WTC11 (cell line): ENCODE data around the gene XKR8. TPM values are rescaled to one million over a fixed set of nuclear protein-coding genes. Genes with fewer than 3 reads are reported as not detected.

Experiments used
- ATAC-seq: fragments of 200-7000 bp; cut with Tn5 transposase; 2 replicates; pipeline ENCODE4 v1.10.0; 2021; ENCODE audit warnings: mild to moderate bottlenecking, moderate library complexity
- CTCF ChIA-PET: fragments of 300-600 bp; sonication (Branson Sonifier 250); formaldehyde crosslinking; loops from one replicate; lab custom pipeline; 2021; ENCODE audit warnings: antibody characterized with exemption; lab: Charles Lee
- POLR2A ChIA-PET: fragments of 350-600 bp; sonication (Branson Sonifier 250); formaldehyde crosslinking; loops from one replicate; lab custom pipeline; 2021; ENCODE audit warnings: antibody characterized with exemption; lab: Charles Lee
- DNase-seq: peaks from one replicate; pipeline ENCODE4 v3.0.0; 2021; ENCODE audit warnings: low spot score
- H3K27ac Mint-ChIP-seq: 2 replicates; pipeline ENCODE4 v1.8.0; 2021; ENCODE audit warnings: mixed read lengths
- H3K27me3 Mint-ChIP-seq: 2 replicates; pipeline ENCODE4 v1.8.0; 2021; ENCODE audit warnings: low read depth, mild to moderate bottlenecking, moderate library complexity, mixed read lengths
- H3K36me3 Mint-ChIP-seq: 2 replicates; pipeline ENCODE4 v1.8.0; 2021; ENCODE audit warnings: mixed read lengths
- H3K4me1 Mint-ChIP-seq: 2 replicates; pipeline ENCODE4 v1.8.0; 2022; ENCODE audit warnings: mixed read lengths
- H3K4me3 Mint-ChIP-seq: 2 replicates; pipeline ENCODE4 v1.8.0; 2021; ENCODE audit warnings: mild to moderate bottlenecking, moderate library complexity, mixed read lengths
- H3K9me3 Mint-ChIP-seq: 2 replicates; pipeline ENCODE4 v1.8.0; 2021; ENCODE audit warnings: mixed read lengths
- ELF4 ChIP-seq: sonication (generic); formaldehyde crosslinking; IDR thresholded peaks from 2 replicates; pipeline ENCODE4 v1.8.1; 2022; ENCODE audit warnings: low read depth, mild to moderate bottlenecking, moderate library complexity, missing genetic modification reagents
- FOXK1 ChIP-seq: sonication (generic); formaldehyde crosslinking; IDR thresholded peaks from 2 replicates; pipeline ENCODE4 v1.8.0; 2022; ENCODE audit warnings: mild to moderate bottlenecking, moderate library complexity, missing genetic modification reagents
- NFYB ChIP-seq: sonication (generic); formaldehyde crosslinking; conservative IDR thresholded peaks from 2 replicates; pipeline ENCODE4 v1.8.0; 2022; ENCODE audit warnings: low read depth, missing genetic modification reagents
- NR1H2 ChIP-seq: sonication (generic); formaldehyde crosslinking; IDR thresholded peaks from 2 replicates; pipeline ENCODE4 v1.9.0; 2021; ENCODE audit warnings: mild to moderate bottlenecking, moderate library complexity, missing genetic modification reagents
- NR3C1 ChIP-seq: sonication (generic); formaldehyde crosslinking; conservative IDR thresholded peaks from 2 replicates; pipeline ENCODE4 v1.8.1; 2023; ENCODE audit warnings: low read depth, mild to moderate bottlenecking, missing genetic modification reagents
- RELA ChIP-seq: sonication (generic); formaldehyde crosslinking; IDR thresholded peaks from 2 replicates; pipeline ENCODE4 v1.8.1; 2022; ENCODE audit warnings: missing genetic modification reagents, mild to moderate bottlenecking, borderline replicate concordance
- SMAD3 ChIP-seq: sonication (generic); formaldehyde crosslinking; IDR thresholded peaks from 2 replicates; pipeline ENCODE4 v1.8.0; 2022; ENCODE audit warnings: missing genetic modification reagents, mild to moderate bottlenecking, borderline replicate concordance
- ZNF263 ChIP-seq: sonication (generic); formaldehyde crosslinking; IDR thresholded peaks from 2 replicates; pipeline ENCODE4 v1.8.1; 2022; ENCODE audit warnings: low read depth, mild to moderate bottlenecking, moderate library complexity, missing genetic modification reagents
- ZNF416 ChIP-seq: fragments of 250-450 bp; sonication (Bioruptor Pico); IDR thresholded peaks from 2 replicates; pipeline ENCODE4 v1.9.0; 2021; ENCODE audit warnings: mild to moderate bottlenecking, inconsistent platforms
- total RNA-seq: library from RNA; stranded (reverse); gene quantifications from 3 replicates; pipeline ENCODE4 v1.2.3, GENCODE V29; 2021
- TF ChIP-seq, protein P1 (sequence below): sonication (generic); formaldehyde crosslinking; IDR thresholded peaks from 2 replicates; pipeline ENCODE4 v1.8.1; 2023; ENCODE audit warnings: mild to moderate bottlenecking, missing genetic modification reagents, moderate library complexity
- TF ChIP-seq, protein P2 (sequence below): fragments of 250-450 bp; sonication (Bioruptor Pico); IDR thresholded peaks from 2 replicates; pipeline ENCODE4 v1.8.0; 2021; ENCODE audit warnings: mild to moderate bottlenecking
- TF ChIP-seq, protein P3 (sequence below): sonication (generic); formaldehyde crosslinking; IDR thresholded peaks from 2 replicates; pipeline ENCODE4 v1.8.1; 2023; ENCODE audit warnings: mild to moderate bottlenecking, missing genetic modification reagents, borderline replicate concordance
- TF ChIP-seq, protein P4 (sequence below): sonication (generic); formaldehyde crosslinking; IDR thresholded peaks from 2 replicates; pipeline ENCODE4 v1.8.0; 2022; ENCODE audit warnings: mild to moderate bottlenecking, missing genetic modification reagents
- TF ChIP-seq, protein P5 (sequence below): fragments of 250-450 bp; sonication (Bioruptor Pico); IDR thresholded peaks from 2 replicates; pipeline ENCODE4 v1.9.0; 2021; ENCODE audit warnings: mild to moderate bottlenecking
- TF ChIP-seq, protein P6 (sequence below): fragments of 200-600 bp; IDR thresholded peaks from 2 replicates; pipeline ENCODE4 v1.8.0; 2022; ENCODE audit warnings: antibody characterized with exemption

XKR8 gene
- total RNA-seq, 1 experiment from 2014 or later = 15.5 TPM

DNA sequence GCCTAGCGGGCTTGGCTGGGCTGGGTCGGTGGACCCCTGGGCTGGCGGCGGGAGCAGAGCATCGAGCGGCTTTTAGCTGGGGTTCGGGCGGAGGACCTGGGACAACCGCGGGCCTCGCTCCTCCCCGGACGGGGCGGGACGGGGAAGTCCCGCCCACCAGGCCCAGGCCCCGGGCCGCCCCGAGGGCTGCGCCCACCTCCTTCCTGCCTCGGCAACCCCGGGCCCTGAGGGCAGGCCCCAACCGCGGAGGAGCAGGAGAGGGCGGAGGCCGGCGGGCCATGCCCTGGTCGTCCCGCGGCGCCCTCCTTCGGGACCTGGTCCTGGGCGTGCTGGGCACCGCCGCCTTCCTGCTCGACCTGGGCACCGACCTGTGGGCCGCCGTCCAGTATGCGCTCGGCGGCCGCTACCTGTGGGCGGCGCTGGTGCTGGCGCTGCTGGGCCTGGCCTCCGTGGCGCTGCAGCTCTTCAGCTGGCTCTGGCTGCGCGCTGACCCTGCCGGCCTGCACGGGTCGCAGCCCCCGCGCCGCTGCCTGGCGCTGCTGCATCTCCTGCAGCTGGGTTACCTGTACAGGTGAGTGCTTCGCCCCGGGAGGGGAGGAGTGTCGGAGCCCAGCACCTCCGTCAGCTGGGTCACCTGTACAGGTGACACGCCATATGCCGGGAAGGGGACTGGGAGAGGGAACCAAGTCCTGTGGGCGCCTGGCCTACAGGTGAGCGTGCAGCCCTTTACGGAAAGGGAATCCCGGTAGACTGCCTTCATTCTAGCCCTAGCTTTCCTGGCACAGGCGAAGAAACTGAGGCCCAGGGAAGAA, at the start of gene XKR8 (continued):
- TF ChIP-seq, protein P1, sequence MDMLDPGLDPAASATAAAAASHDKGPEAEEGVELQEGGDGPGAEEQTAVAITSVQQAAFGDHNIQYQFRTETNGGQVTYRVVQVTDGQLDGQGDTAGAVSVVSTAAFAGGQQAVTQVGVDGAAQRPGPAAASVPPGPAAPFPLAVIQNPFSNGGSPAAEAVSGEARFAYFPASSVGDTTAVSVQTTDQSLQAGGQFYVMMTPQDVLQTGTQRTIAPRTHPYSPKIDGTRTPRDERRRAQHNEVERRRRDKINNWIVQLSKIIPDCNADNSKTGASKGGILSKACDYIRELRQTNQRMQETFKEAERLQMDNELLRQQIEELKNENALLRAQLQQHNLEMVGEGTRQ (CRISPR knock-in tag) = 0 out of 2 replicates have a peak, but pooled peaks have one; percentile 14
- TF ChIP-seq, protein P2, sequence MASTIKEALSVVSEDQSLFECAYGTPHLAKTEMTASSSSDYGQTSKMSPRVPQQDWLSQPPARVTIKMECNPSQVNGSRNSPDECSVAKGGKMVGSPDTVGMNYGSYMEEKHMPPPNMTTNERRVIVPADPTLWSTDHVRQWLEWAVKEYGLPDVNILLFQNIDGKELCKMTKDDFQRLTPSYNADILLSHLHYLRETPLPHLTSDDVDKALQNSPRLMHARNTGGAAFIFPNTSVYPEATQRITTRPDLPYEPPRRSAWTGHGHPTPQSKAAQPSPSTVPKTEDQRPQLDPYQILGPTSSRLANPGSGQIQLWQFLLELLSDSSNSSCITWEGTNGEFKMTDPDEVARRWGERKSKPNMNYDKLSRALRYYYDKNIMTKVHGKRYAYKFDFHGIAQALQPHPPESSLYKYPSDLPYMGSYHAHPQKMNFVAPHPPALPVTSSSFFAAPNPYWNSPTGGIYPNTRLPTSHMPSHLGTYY (CRISPR knock-in tag) = peak; percentile 62; the same call in 1 of the 2 replicates
- TF ChIP-seq ELF4 (CRISPR knock-in tag) (peak; percentile 34; the same call in 1 of the 2 replicates), NFYB (0 out of 2 replicates have a peak, but pooled peaks have one; percentile 27), NR3C1 (CRISPR knock-in tag) (0 out of 2 replicates have a peak, but pooled peaks have one; percentile 68), ZNF416 (CRISPR knock-in tag) (no peak; the same call in 1 of the 2 replicates), FOXK1 (CRISPR knock-in tag) (0 out of 2 replicates have a peak, but pooled peaks have one; percentile 51), SMAD3 (CRISPR knock-in tag) (peak; percentile 29)
- TF ChIP-seq, protein P3, sequence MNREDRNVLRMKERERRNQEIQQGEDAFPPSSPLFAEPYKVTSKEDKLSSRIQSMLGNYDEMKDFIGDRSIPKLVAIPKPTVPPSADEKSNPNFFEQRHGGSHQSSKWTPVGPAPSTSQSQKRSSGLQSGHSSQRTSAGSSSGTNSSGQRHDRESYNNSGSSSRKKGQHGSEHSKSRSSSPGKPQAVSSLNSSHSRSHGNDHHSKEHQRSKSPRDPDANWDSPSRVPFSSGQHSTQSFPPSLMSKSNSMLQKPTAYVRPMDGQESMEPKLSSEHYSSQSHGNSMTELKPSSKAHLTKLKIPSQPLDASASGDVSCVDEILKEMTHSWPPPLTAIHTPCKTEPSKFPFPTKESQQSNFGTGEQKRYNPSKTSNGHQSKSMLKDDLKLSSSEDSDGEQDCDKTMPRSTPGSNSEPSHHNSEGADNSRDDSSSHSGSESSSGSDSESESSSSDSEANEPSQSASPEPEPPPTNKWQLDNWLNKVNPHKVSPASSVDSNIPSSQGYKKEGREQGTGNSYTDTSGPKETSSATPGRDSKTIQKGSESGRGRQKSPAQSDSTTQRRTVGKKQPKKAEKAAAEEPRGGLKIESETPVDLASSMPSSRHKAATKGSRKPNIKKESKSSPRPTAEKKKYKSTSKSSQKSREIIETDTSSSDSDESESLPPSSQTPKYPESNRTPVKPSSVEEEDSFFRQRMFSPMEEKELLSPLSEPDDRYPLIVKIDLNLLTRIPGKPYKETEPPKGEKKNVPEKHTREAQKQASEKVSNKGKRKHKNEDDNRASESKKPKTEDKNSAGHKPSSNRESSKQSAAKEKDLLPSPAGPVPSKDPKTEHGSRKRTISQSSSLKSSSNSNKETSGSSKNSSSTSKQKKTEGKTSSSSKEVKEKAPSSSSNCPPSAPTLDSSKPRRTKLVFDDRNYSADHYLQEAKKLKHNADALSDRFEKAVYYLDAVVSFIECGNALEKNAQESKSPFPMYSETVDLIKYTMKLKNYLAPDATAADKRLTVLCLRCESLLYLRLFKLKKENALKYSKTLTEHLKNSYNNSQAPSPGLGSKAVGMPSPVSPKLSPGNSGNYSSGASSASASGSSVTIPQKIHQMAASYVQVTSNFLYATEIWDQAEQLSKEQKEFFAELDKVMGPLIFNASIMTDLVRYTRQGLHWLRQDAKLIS = peak; percentile 54; the same call in 1 of the 2 replicates
- TF ChIP-seq, protein P4, sequence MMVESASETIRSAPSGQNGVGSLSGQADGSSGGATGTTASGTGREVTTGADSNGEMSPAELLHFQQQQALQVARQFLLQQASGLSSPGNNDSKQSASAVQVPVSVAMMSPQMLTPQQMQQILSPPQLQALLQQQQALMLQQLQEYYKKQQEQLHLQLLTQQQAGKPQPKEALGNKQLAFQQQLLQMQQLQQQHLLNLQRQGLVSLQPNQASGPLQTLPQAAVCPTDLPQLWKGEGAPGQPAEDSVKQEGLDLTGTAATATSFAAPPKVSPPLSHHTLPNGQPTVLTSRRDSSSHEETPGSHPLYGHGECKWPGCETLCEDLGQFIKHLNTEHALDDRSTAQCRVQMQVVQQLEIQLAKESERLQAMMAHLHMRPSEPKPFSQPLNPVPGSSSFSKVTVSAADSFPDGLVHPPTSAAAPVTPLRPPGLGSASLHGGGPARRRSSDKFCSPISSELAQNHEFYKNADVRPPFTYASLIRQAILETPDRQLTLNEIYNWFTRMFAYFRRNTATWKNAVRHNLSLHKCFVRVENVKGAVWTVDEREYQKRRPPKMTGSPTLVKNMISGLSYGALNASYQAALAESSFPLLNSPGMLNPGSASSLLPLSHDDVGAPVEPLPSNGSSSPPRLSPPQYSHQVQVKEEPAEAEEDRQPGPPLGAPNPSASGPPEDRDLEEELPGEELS = 0 out of 2 replicates have a peak, but pooled peaks have one; percentile 7

DNA sequence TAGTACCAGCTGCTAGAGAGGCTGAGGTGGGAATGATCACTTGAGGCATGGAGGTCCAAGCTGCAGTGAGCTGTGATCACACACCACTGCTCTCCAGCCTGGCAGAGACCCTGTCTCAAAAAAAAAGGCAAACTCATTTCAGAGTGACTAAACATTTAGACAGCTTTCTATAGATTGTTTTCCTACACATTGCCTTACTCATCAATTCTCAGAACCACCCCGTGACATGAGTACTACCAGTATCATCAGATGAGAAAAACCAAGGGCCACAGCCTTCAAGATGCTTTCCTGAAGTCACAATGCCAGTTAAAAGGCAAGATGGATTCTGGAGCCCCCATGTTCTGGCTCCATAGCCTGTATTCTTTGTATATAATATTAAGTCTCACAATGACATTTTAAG, 47.3 kb upstream of the XKR8 start:
- H3K27ac Mint-ChIP-seq = no peak overlapping the region
- CTCF ChIA-PET = no interaction called here
- TF ChIP-seq ZNF263 (CRISPR knock-in tag) (no peak), RELA (no peak), NR1H2 (CRISPR knock-in tag) (no peak)
- TF ChIP-seq, protein P5, sequence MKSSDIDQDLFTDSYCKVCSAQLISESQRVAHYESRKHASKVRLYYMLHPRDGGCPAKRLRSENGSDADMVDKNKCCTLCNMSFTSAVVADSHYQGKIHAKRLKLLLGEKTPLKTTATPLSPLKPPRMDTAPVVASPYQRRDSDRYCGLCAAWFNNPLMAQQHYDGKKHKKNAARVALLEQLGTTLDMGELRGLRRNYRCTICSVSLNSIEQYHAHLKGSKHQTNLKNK (CRISPR knock-in tag) = no peak
- TF ChIP-seq, protein P6, sequence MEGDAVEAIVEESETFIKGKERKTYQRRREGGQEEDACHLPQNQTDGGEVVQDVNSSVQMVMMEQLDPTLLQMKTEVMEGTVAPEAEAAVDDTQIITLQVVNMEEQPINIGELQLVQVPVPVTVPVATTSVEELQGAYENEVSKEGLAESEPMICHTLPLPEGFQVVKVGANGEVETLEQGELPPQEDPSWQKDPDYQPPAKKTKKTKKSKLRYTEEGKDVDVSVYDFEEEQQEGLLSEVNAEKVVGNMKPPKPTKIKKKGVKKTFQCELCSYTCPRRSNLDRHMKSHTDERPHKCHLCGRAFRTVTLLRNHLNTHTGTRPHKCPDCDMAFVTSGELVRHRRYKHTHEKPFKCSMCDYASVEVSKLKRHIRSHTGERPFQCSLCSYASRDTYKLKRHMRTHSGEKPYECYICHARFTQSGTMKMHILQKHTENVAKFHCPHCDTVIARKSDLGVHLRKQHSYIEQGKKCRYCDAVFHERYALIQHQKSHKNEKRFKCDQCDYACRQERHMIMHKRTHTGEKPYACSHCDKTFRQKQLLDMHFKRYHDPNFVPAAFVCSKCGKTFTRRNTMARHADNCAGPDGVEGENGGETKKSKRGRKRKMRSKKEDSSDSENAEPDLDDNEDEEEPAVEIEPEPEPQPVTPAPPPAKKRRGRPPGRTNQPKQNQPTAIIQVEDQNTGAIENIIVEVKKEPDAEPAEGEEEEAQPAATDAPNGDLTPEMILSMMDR = no peak
- TF ChIP-seq, all 79 proteins: peak for 0
- H3K9me3 Mint-ChIP-seq = peaks cover 6% of the 10 kb centered on the region
- POLR2A ChIA-PET = no interaction called here
- peaks cover 42% of the 10 kb centered on the region for H3K36me3 Mint-ChIP-seq
- H3K27me3 Mint-ChIP-seq = peaks cover 27% of the 10 kb centered on the region
- no peak for DNase-seq
- ATAC-seq = no peak
- peak overlapping the region; percentile 29; the same call in 1 of the 2 replicates for H3K4me3 Mint-ChIP-seq
- 0 out of 2 replicates have a peak, but pooled peaks cover 3% of the 10 kb centered on the region for H3K4me1 Mint-ChIP-seq
